H9 (cell line): Measurements from ENCODE around the gene R3HDM4. TPM values are rescaled to one million over a fixed set of nuclear protein-coding genes. Genes with fewer than 3 reads are reported as not detected.

ENCODE experiments used
- DNase-seq: peaks from one replicate; pipeline ENCODE4 v3.0.0-alpha.2; 2017
- H2AFZ ChIP-seq: one replicate; pipeline ENCODE4 v1.6.1; 2013; ENCODE audit warnings: mild to moderate bottlenecking, low read length, control low read depth, moderate library complexity
- H2AK5ac ChIP-seq: 2 replicates; pipeline ENCODE4 v1.6.1; 2013; ENCODE audit warnings: low read length, control low read depth, mixed read lengths; ENCODE audit not compliant: insufficient read length
- H2BK120ac ChIP-seq: one replicate; pipeline ENCODE4 v1.6.1; 2013; ENCODE audit warnings: low read depth, mild to moderate bottlenecking, low read length, control low read depth, inconsistent platforms; ENCODE audit not compliant: poor library complexity, severe bottlenecking
- H2BK12ac ChIP-seq: 2 replicates; pipeline ENCODE4 v1.6.1; 2013; ENCODE audit warnings: low read length, control low read depth, mixed read lengths, low read depth; ENCODE audit not compliant: insufficient read length
- H2BK15ac ChIP-seq: 2 replicates; pipeline ENCODE4 v1.6.1; 2013; ENCODE audit warnings: low read depth, low read length, control low read depth
- H2BK20ac ChIP-seq: one replicate; pipeline ENCODE4 v1.6.1; 2013; ENCODE audit warnings: low read depth, mild to moderate bottlenecking, low read length, control low read depth, inconsistent platforms; ENCODE audit not compliant: poor library complexity, severe bottlenecking
- H2BK5ac ChIP-seq: 2 replicates; pipeline ENCODE4 v1.6.1; 2013; ENCODE audit warnings: low read length, control low read depth, mixed read lengths; ENCODE audit not compliant: insufficient read length
- H3K14ac ChIP-seq: 2 replicates; pipeline ENCODE4 v1.6.1; 2013; ENCODE audit warnings: low read length, control low read depth; ENCODE audit not compliant: insufficient read depth
- H3K18ac ChIP-seq: 2 replicates; pipeline ENCODE4 v1.6.1; 2013; ENCODE audit warnings: low read depth, mild to moderate bottlenecking, mixed read lengths, low read length, control low read depth; ENCODE audit not compliant: insufficient read length
- H3K23ac ChIP-seq: 2 replicates; pipeline ENCODE4 v1.6.1; 2013; ENCODE audit warnings: low read length, control low read depth, mixed read lengths, low read depth; ENCODE audit not compliant: insufficient read length
- H3K23me2 ChIP-seq: 2 replicates; pipeline ENCODE4 v1.6.1; 2013; ENCODE audit warnings: low read depth, mild to moderate bottlenecking, mixed read lengths, low read length, control low read depth; ENCODE audit not compliant: insufficient read length, poor library complexity, severe bottlenecking
- H3K27ac ChIP-seq: 2 replicates; pipeline ENCODE4 v1.5.1; 2013; ENCODE audit warnings: low read length, control low read depth, mixed read lengths, low read depth; ENCODE audit not compliant: insufficient read length
- H3K27me3 ChIP-seq: 2 replicates; pipeline ENCODE4 v1.6.1; 2013; ENCODE audit warnings: low read length, control low read depth, inconsistent platforms; ENCODE audit not compliant: insufficient read depth
- H3K4ac ChIP-seq: 2 replicates; pipeline ENCODE4 v1.6.1; 2013; ENCODE audit warnings: low read depth, mild to moderate bottlenecking, control low read depth, inconsistent platforms, low read length, moderate library complexity
- H3K4me1 ChIP-seq: 2 replicates; pipeline ENCODE4 v1.6.1; 2013; ENCODE audit warnings: low read length, control low read depth, inconsistent platforms; ENCODE audit not compliant: insufficient read depth
- H3K4me2 ChIP-seq: 2 replicates; pipeline ENCODE4 v1.6.1; 2013; ENCODE audit warnings: low read length, control low read depth, mixed read lengths; ENCODE audit not compliant: insufficient read length, insufficient read depth
- H3K56ac ChIP-seq: 2 replicates; pipeline ENCODE4 v1.6.1; 2013; ENCODE audit warnings: low read depth, mild to moderate bottlenecking, mixed read lengths, low read length, control low read depth; ENCODE audit not compliant: insufficient read length
- H3K79me1 ChIP-seq: 2 replicates; pipeline ENCODE4 v1.6.1; 2013; ENCODE audit warnings: low read depth, mild to moderate bottlenecking, moderate library complexity, low read length, control low read depth, inconsistent platforms; ENCODE audit not compliant: insufficient read depth, poor library complexity, severe bottlenecking
- H3K79me2 ChIP-seq: 2 replicates; pipeline ENCODE4 v1.6.1; 2013; ENCODE audit warnings: low read length, control low read depth, inconsistent platforms; ENCODE audit not compliant: insufficient read depth
- H3K9ac ChIP-seq: 2 replicates; pipeline ENCODE4 v1.6.1; 2013; ENCODE audit warnings: low read length, control low read depth, mixed read lengths; ENCODE audit not compliant: insufficient read length; ENCODE audit errors: extremely low read depth
- H3K9me3 ChIP-seq: one replicate; pipeline ENCODE4 v1.6.1; 2013; ENCODE audit warnings: low read depth, low read length, inconsistent platforms; ENCODE audit not compliant: control insufficient read depth
- H3T11ph ChIP-seq: one replicate; pipeline ENCODE4 v1.6.1; 2013; ENCODE audit warnings: mild to moderate bottlenecking, low read length, control low read depth, inconsistent platforms
- H4K20me1 ChIP-seq: one replicate; pipeline ENCODE4 v1.6.1; 2013; ENCODE audit not compliant: control insufficient read depth, insufficient read length, insufficient read depth
- H4K5ac ChIP-seq: 2 replicates; pipeline ENCODE4 v1.6.1; 2013; ENCODE audit warnings: low read depth, mild to moderate bottlenecking, mixed read lengths, low read length, control low read depth; ENCODE audit not compliant: insufficient read length
- H4K8ac ChIP-seq: replicated peaks from 2 replicates; pipeline ENCODE4 v1.6.1; 2013; ENCODE audit warnings: low read length, control low read depth, mixed read lengths, low read depth; ENCODE audit not compliant: insufficient read length
- H4K91ac ChIP-seq: 2 replicates; pipeline ENCODE4 v1.6.1; 2013; ENCODE audit warnings: low read depth, mild to moderate bottlenecking, moderate library complexity, mixed read lengths, low read length, control low read depth; ENCODE audit not compliant: insufficient read length
- H3K27ac Mint-ChIP-seq, 3 experiments: 2 replicates in 2 of 3; 3 replicates in 1 of 3; pipeline ENCODE4 v1.8.0; 2020 to 2021; ENCODE audit warnings: mixed read lengths in 3 of 3, mild to moderate bottlenecking in 1 of 3, moderate library complexity in 1 of 3
- H3K27me3 Mint-ChIP-seq: 2 replicates; pipeline ENCODE4 v1.8.0; 2021; ENCODE audit warnings: low read depth, mild to moderate bottlenecking, moderate library complexity, mixed read lengths
- H3K36me3 Mint-ChIP-seq, 3 experiments: 2 replicates in 2 of 3; 3 replicates in 1 of 3; pipeline ENCODE4 v1.8.0; 2020 to 2021; ENCODE audit warnings: low read depth in 3 of 3, mixed read lengths in 3 of 3; ENCODE audit not compliant: insufficient read depth in 1 of 3
- H3K4me1 Mint-ChIP-seq, 2 experiments: 2 replicates each; pipeline ENCODE4 v1.8.0; 2020; ENCODE audit warnings: mixed read lengths in 2 of 2
- H3K4me3 Mint-ChIP-seq, 2 experiments: 2 replicates in 1 of 2; 3 replicates in 1 of 2; pipeline ENCODE4 v1.8.0; 2020 to 2021; ENCODE audit warnings: mild to moderate bottlenecking in 2 of 2, mixed read lengths in 2 of 2, moderate library complexity in 1 of 2
- H3K9me3 Mint-ChIP-seq, 2 experiments: 2 replicates in 1 of 2; 3 replicates in 1 of 2; pipeline ENCODE4 v1.8.0; 2020; ENCODE audit warnings: mild to moderate bottlenecking in 2 of 2, mixed read lengths in 2 of 2, moderate library complexity in 1 of 2
- WGBS: extraction: QIAGEN DNeasy Blood & Tissue Kit; methylation state at CpG from one replicate; pipeline ENCODE4 v1.1.7; 2013; ENCODE audit warnings: missing lambda C conversion rate, low lambda C conversion rate, mixed read lengths; ENCODE audit not compliant: insufficient read length; ENCODE audit errors: extremely low coverage; 5-methylcytosine and 5-hydroxymethylcytosine counted together
- total RNA-seq: library from RNA; stranded (reverse); gene quantifications from 2 replicates; pipeline ENCODE4 v1.2.1, GENCODE V29; 2021
- TF ChIP-seq, protein P1 (sequence below): fragments of 200-600 bp; sonication (generic); conservative IDR thresholded peaks from 3 replicates; pipeline ENCODE4 v1.8.0; 2021; ENCODE audit warnings: antibody characterized with exemption, mild to moderate bottlenecking

Gene R3HDM4
- total RNA-seq, 1 experiment from 2014 or later = 66.4 TPM

DNA sequence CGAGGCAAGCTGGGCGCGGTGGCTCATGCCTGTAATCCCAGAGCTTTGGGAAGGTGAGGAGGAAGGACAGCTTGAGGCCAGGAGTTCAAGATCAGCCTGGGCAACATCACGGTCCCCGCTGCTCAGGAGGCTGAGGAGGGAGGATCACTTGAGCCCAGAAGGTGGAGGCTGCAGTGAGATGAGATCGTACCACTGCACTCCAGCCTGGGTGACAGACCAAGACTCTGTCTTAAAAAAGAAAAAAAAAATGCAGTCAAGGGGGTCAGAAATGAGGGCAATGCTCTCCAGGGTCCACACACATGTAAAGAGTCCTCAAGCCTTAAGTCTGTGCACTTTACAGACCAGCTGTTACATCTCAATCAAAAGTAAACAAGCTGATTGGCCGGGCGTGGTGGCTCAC lies 8.5 kb downstream of the R3HDM4 start:
- Histone ChIP-seq H3K23me2 (no peaks in the 10 kb centered on the region), H3K79me1 (peaks cover 13% of the 10 kb centered on the region), H3K27me3 (no peaks in the 10 kb centered on the region), H3K4me1 (no peaks in the 10 kb centered on the region; the same call in 1 of the 2 replicates), H4K8ac (no peak overlapping the region), H3K9me3 (no peaks in the 10 kb centered on the region), H2BK120ac (no peak overlapping the region), H3K79me2 (peaks cover 8% of the 10 kb centered on the region; the same call in 1 of the 2 replicates), H3K23ac (no peak overlapping the region), H2AK5ac (no peak overlapping the region), H3K27ac (no peak overlapping the region), H4K5ac (no peak overlapping the region), H2BK5ac (no peak overlapping the region), H3K14ac (no peak overlapping the region), H2BK12ac (no peak overlapping the region), H3K56ac (no peak overlapping the region), H4K20me1 (no peaks in the 10 kb centered on the region), H2BK15ac (no peak overlapping the region), H3K4ac (no peak overlapping the region), H2BK20ac (no peak overlapping the region), H3K4me2 (no peak overlapping the region), H3K18ac (no peak overlapping the region), H2AFZ (no peak overlapping the region), H4K91ac (no peak overlapping the region), H3T11ph (no peak overlapping the region), H3K9ac (no peak overlapping the region)
- TF ChIP-seq, protein P1, sequence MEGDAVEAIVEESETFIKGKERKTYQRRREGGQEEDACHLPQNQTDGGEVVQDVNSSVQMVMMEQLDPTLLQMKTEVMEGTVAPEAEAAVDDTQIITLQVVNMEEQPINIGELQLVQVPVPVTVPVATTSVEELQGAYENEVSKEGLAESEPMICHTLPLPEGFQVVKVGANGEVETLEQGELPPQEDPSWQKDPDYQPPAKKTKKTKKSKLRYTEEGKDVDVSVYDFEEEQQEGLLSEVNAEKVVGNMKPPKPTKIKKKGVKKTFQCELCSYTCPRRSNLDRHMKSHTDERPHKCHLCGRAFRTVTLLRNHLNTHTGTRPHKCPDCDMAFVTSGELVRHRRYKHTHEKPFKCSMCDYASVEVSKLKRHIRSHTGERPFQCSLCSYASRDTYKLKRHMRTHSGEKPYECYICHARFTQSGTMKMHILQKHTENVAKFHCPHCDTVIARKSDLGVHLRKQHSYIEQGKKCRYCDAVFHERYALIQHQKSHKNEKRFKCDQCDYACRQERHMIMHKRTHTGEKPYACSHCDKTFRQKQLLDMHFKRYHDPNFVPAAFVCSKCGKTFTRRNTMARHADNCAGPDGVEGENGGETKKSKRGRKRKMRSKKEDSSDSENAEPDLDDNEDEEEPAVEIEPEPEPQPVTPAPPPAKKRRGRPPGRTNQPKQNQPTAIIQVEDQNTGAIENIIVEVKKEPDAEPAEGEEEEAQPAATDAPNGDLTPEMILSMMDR = no peak
- peaks cover 0 to 7% (median 7%) of the 10 kb centered on the region in 3 experiments; a peak in 4 of 7 replicates for H3K36me3 Mint-ChIP-seq
- peaks cover 0 to 35% of the 10 kb centered on the region in 2 experiments; a peak in 2 of 4 replicates for H3K4me1 Mint-ChIP-seq
- no peaks in the 10 kb centered on the region; the same call in 1 of the 2 replicates for H3K27me3 Mint-ChIP-seq
- no CpG with 5 or more reads among the region's 8 CpGs for WGBS
- peak overlapping the region in 1 of 3 experiments; percentile 92; a peak in 2 of 7 replicates for H3K27ac Mint-ChIP-seq
- H3K4me3 Mint-ChIP-seq = 0 out of 5 replicates have a peak overlapping the region, but pooled peaks of 1 of the 2 experiments have one; percentile 19
- no peak for DNase-seq
- H3K9me3 Mint-ChIP-seq = no peaks in the 10 kb centered on the region
